A673 (cell line): ENCODE data around the gene SLX9. TPM values are rescaled to one million over a fixed set of nuclear protein-coding genes. Genes with fewer than 3 reads are reported as not detected.

ENCODE experiments used
- BruUV-seq: library from RNA; stranded (reverse); fragments of 400-500 nt; replicated peaks from 2 replicates; lab custom pipeline; 2021; lab: Mats Ljungman, UMichigan
- CTCF ChIA-PET: fragments of 300-600 bp; sonication (Branson Sonifier 250); formaldehyde crosslinking; loops from one replicate; lab custom pipeline; 2022; ENCODE audit warnings: antibody characterized with exemption; lab: Charles Lee
- POLR2A ChIA-PET: fragments of 300-600 bp; sonication (Branson Sonifier 250); formaldehyde crosslinking; loops from one replicate; lab custom pipeline; 2022; ENCODE audit warnings: antibody characterized with exemption; ENCODE audit not compliant: low non-redundant PET; lab: Charles Lee
- DNase-seq: peaks from one replicate; pipeline ENCODE4 v3.0.0-alpha.2; 2015; ENCODE audit warnings: low spot score
- H3K27ac ChIP-seq: fragments of 200-600 bp; sonication (generic); 2 replicates; pipeline ENCODE4 v1.5.1; 2016; ENCODE audit warnings: mixed run types, low read depth, mild to moderate bottlenecking, mixed read lengths, antibody characterized with exemption, low read length; ENCODE audit not compliant: poor library complexity, severe bottlenecking
- H3K27me3 ChIP-seq: fragments of 200-600 bp; sonication (generic); replicated peaks from 2 replicates; pipeline ENCODE4 v1.6.1; 2017; ENCODE audit warnings: mixed run types, low read depth, mild to moderate bottlenecking, mixed read lengths, antibody characterized with exemption, low read length; ENCODE audit not compliant: insufficient read depth, poor library complexity
- H3K36me3 ChIP-seq: fragments of 200-600 bp; sonication (generic); 2 replicates; pipeline ENCODE4 v1.6.1; 2016; ENCODE audit warnings: mixed run types, mild to moderate bottlenecking, mixed read lengths, antibody characterized with exemption, low read length; ENCODE audit not compliant: insufficient read depth, poor library complexity, severe bottlenecking
- H3K4me1 ChIP-seq: fragments of 200-600 bp; sonication (generic); 2 replicates; pipeline ENCODE4 v1.6.1; 2017; ENCODE audit warnings: mixed run types, mild to moderate bottlenecking, mixed read lengths, antibody characterized with exemption, low read length; ENCODE audit not compliant: insufficient read depth, poor library complexity, severe bottlenecking
- H3K4me3 ChIP-seq: fragments of 200-600 bp; sonication (generic); 2 replicates; pipeline ENCODE4 v1.5.1; 2016; ENCODE audit warnings: low read depth, mixed run types, mild to moderate bottlenecking, mixed read lengths, low read length; ENCODE audit not compliant: poor library complexity, severe bottlenecking
- H3K9me3 ChIP-seq: fragments of 200-600 bp; sonication (generic); 2 replicates; pipeline ENCODE4 v1.6.1; 2016; ENCODE audit warnings: mixed run types, low read depth, mild to moderate bottlenecking, mixed read lengths, antibody characterized with exemption, low read length; ENCODE audit not compliant: poor library complexity, severe bottlenecking
- EZH2 ChIP-seq: fragments of 200-600 bp; sonication (generic); IDR thresholded peaks from 2 replicates; pipeline ENCODE4 v1.6.1; 2017; ENCODE audit warnings: borderline replicate concordance, low read depth, mild to moderate bottlenecking, mixed read lengths, antibody characterized with exemption, low read length; ENCODE audit not compliant: poor library complexity, severe bottlenecking
- intact Hi-C: fragments of 100-400 bp; cut with micrococcal nuclease; formaldehyde crosslinking; loops from one replicate; pipeline ENCODE4 v1.10.0; 2022; ENCODE audit not compliant: unreplicated experiment
- total RNA-seq: library from RNA; stranded (reverse); gene quantifications from 2 replicates; pipeline ENCODE4 v1.2.3, GENCODE V29; 2021
- TF ChIP-seq, protein P1 (sequence below): fragments of 300-800, 200-600 bp; sonication (generic); conservative IDR thresholded peaks from 2 replicates; pipeline ENCODE4 v1.5.1; 2017; ENCODE audit warnings: low read depth, mild to moderate bottlenecking, antibody characterized with exemption, low read length, moderate library complexity, mixed read lengths

Gene SLX9
- total RNA-seq, 1 experiment from 2014 or later: 114 TPM

DNA sequence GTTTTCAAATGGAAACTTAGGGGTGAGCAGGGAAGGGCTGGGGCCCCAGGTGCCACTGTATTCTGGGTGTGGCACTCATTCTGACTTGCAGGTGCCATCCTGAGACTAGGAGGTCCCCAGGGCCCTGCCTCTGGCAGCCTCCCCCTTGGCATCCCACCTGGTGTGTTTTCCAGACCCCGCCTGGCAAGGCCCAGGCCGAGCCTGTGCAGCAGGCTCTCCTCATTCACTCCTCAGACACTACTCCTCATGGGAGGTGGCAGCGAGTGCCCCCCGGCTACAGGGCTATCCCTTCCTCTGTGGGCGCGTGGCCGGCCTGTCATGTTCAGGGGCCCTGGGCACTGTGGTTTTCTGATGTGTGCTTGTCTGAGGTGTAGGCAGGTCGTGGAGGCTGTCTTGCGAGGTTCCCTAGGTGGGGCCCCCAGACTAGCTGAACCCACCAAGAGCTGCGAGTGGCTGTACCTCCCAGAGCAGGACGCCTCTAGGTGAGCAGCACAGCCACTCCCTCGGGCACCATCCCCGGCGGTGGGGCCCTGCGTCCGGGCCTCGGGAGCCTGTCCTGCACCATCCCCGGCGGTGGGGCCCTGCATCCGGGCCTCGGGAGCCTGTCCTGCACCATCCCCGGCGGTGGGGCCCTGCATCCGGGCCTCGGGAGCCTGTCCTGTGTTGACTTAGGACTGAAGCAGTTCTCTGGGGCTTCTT, 13.2 kb downstream of the SLX9 start:
- no peak for TF ChIP-seq EZH2
- TF ChIP-seq, protein P1, sequence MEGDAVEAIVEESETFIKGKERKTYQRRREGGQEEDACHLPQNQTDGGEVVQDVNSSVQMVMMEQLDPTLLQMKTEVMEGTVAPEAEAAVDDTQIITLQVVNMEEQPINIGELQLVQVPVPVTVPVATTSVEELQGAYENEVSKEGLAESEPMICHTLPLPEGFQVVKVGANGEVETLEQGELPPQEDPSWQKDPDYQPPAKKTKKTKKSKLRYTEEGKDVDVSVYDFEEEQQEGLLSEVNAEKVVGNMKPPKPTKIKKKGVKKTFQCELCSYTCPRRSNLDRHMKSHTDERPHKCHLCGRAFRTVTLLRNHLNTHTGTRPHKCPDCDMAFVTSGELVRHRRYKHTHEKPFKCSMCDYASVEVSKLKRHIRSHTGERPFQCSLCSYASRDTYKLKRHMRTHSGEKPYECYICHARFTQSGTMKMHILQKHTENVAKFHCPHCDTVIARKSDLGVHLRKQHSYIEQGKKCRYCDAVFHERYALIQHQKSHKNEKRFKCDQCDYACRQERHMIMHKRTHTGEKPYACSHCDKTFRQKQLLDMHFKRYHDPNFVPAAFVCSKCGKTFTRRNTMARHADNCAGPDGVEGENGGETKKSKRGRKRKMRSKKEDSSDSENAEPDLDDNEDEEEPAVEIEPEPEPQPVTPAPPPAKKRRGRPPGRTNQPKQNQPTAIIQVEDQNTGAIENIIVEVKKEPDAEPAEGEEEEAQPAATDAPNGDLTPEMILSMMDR: no peak
- Histone ChIP-seq H3K27me3 (no peaks in the 10 kb centered on the region), H3K27ac (no peak overlapping the region), H3K9me3 (no peaks in the 10 kb centered on the region), H3K36me3 (peaks cover 78% of the 10 kb centered on the region), H3K4me1 (peaks cover 35% of the 10 kb centered on the region), H3K4me3 (no peak overlapping the region)
- BruUV-seq: no TSS peak
- DNase-seq: no peak
- ChIA-PET POLR2A (no interaction called here), CTCF (interaction anchor here (1.2 to 1.5 kb wide), 2 partner anchors 176 to 185 kb away, joined by 4 read pairs; no protein-coding TSS in a partner anchor)
- intact Hi-C loops: no loop called here

DNA sequence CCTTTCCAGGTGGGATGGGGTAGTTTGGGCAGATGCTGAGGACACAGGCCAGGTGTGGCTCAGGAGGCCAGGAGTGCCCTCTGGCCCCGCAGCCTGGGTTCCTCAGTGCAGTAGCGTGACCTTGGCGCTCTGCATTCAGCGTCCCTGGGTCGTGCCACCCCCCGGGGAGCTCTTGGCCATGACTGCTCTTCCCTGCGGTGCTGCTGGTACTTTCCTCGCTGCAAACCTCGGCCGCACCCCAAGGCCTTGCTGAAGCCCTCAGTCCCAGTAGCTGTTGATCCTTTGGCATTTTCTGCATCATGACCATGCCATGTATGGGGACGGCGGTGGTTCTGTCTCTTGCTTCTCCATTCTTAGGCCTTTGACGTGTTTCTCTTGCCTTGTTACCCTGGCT, 13.8 kb downstream of the SLX9 start:
- no peaks in the 10 kb centered on the region for H3K27me3 ChIP-seq
- no peak for TF ChIP-seq EZH2
- TF ChIP-seq, protein P1: no peak
- H3K9me3 ChIP-seq: no peaks in the 10 kb centered on the region
- BruUV-seq: no TSS peak
- no peak for DNase-seq
- peak overlapping the region; percentile 7 for H3K27ac ChIP-seq
- peaks cover 79% of the 10 kb centered on the region for H3K36me3 ChIP-seq
- intact Hi-C loops: no loop called here
- POLR2A ChIA-PET: no interaction called here
- H3K4me1 ChIP-seq: peaks cover 41% of the 10 kb centered on the region
- CTCF ChIA-PET: interaction anchor here (1.2 to 1.5 kb wide), 2 partner anchors 175 to 184 kb away, joined by 4 read pairs; no protein-coding TSS in a partner anchor
- H3K4me3 ChIP-seq: no peak overlapping the region

DNA sequence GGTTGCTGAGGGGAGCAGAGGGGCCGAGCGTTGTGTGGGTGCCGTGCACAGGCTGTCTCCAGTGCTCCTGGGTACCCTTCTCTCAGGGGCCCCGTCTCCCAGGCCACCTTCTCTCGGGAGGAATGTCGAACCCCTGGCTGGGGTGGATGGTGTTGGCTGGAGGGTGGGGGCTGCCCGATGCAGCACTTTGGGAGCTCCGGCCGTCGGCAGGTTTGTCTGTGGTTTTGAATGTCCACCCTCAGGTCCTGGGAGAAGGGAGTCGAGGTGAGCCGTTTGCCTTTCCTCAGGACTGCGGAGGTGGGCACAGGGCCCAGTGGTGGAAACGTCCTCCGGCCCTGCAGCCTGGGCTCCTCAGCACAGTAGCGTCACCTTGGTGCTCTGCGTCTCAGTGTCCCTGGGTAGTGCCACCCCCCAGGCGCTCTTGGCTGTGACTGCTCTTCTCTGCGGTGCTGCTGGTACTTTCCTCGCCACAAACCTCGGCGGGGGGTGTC, 14.5 kb downstream of the SLX9 start:
- POLR2A ChIA-PET: no interaction called here
- Histone ChIP-seq H3K27ac (peak overlapping the region; percentile 7), H3K4me3 (no peak overlapping the region), H3K27me3 (no peaks in the 10 kb centered on the region), H3K9me3 (no peaks in the 10 kb centered on the region), H3K4me1 (peaks cover 46% of the 10 kb centered on the region), H3K36me3 (peaks cover 83% of the 10 kb centered on the region)
- no peak for DNase-seq
- BruUV-seq: no TSS peak
- CTCF ChIA-PET: interaction anchor here (1.2 kb wide), 1 partner anchor 184 kb away, joined by 4 read pairs; no protein-coding TSS in a partner anchor
- TF ChIP-seq, protein P1: no peak
- TF ChIP-seq EZH2: no peak
- intact Hi-C loops: no loop called here
